ENCODE measurements around the gene IAH1. TPM values are rescaled to one million over a fixed set of nuclear protein-coding genes. Genes with fewer than 3 reads are reported as not detected.

Gene IAH1
- total and polyA plus RNA-seq, 2 donors (not counting 3 experiments of a cell fraction or from before 2014, with no cell fraction given) = 43.4 to 44.0 TPM

GRCh38 chr2:9493478-9493877 lies 19.1 kb downstream of the IAH1 start:
- DNase-seq (ENCODE audit: low read depth, low spot score) (no peak), FAIRE-seq (no peak)
- Histone ChIP-seq H3K9ac (replicated peaks; ENCODE audit: extremely low read depth, insufficient read depth, low read length) (no peak overlapping the region), H2AFZ (ENCODE audit: low read depth, low read length) (no peak overlapping the region), H3K4me3 (replicated peaks in 1 of 3; ENCODE audit: insufficient read depth in 1 of 3, low read depth in 1 of 3, low read length in 3 of 3) (no peak overlapping the region), H3K4me2 (ENCODE audit: insufficient read depth, low read length) (no peak overlapping the region), H4K20me1 (replicated peaks; ENCODE audit: control insufficient read depth, extremely low read depth, insufficient read depth, low read length) (no peaks in the 10 kb centered on the region), H3K36me3 (ENCODE audit: control insufficient read depth in 2 of 2, extremely low read depth in 1 of 2, insufficient read depth in 2 of 2, low read length in 2 of 2) (peaks cover 36 to 40% of the 10 kb centered on the region in 2 experiments), H3K9me1 (replicated peaks; ENCODE audit: control insufficient read depth, extremely low read depth, insufficient read depth, low read length) (no peaks in the 10 kb centered on the region), H3K9me3 (replicated peaks; ENCODE audit: control insufficient read depth, insufficient read depth, low read length) (no peaks in the 10 kb centered on the region), H3K4me1 (ENCODE audit: control insufficient read depth, extremely low read depth, insufficient read depth, low read length) (peaks cover 3% of the 10 kb centered on the region), H3K79me2 (ENCODE audit: control insufficient read depth, insufficient read depth, low read length) (no peaks in the 10 kb centered on the region), H3K27ac (ENCODE audit: insufficient read depth, low read depth, low read length) (no peak overlapping the region), H3K27me3 (ENCODE audit: control insufficient read depth in 2 of 2, insufficient read depth in 2 of 2, low read length in 2 of 2) (no peaks in the 10 kb centered on the region)
- no TSS peak for BruUV-seq (replicated peaks)
- dilution Hi-C loops (cut with MboI; ENCODE audit: extremely low pct_ligation_motif_present, low sequenced_read_pairs) (no loop called here), intact Hi-C loops (cut with micrococcal nuclease) (no loop called here)
- ChIA-PET CTCF (interaction anchor here (1.0 to 1.1 kb wide), 2 partner anchors 12 to 46 kb away, joined by 3 to 4 read pairs; no protein-coding TSS in a partner anchor), POLR2A (interaction anchor here (0.6 kb wide), 1 partner anchor 235 kb away, joined by 7 read pairs; no protein-coding TSS in a partner anchor)
- TF ChIP-seq MYC (IDR thresholded peaks at IDR 0.05; ENCODE audit: low read depth, low read length) (no peak), FOS (IDR thresholded peaks at IDR 0.05; ENCODE audit: borderline replicate concordance, insufficient read depth, low read length) (no peak), EZH2 (IDR thresholded peaks at IDR 0.05; ENCODE audit: borderline replicate concordance, low read depth, low read length, severe bottlenecking) (no peak), MAX (IDR thresholded peaks at IDR 0.05; ENCODE audit: insufficient read depth, insufficient read length) (no peak), JUN (IDR thresholded peaks at IDR 0.05; ENCODE audit: borderline replicate concordance, insufficient read depth, insufficient read length, low read depth) (no peak), POLR2AphosphoS5 (IDR thresholded peaks at IDR 0.05; ENCODE audit: insufficient read depth, low read depth, low read length) (no peak), POLR2A (IDR thresholded peaks at IDR 0.05; ENCODE audit: low read depth, low read length) (no peak), GATA2 (IDR thresholded peaks at IDR 0.05; ENCODE audit: insufficient read depth, insufficient read length, low read depth, low read length) (no peak)
- TF ChIP-seq, protein P1, sequence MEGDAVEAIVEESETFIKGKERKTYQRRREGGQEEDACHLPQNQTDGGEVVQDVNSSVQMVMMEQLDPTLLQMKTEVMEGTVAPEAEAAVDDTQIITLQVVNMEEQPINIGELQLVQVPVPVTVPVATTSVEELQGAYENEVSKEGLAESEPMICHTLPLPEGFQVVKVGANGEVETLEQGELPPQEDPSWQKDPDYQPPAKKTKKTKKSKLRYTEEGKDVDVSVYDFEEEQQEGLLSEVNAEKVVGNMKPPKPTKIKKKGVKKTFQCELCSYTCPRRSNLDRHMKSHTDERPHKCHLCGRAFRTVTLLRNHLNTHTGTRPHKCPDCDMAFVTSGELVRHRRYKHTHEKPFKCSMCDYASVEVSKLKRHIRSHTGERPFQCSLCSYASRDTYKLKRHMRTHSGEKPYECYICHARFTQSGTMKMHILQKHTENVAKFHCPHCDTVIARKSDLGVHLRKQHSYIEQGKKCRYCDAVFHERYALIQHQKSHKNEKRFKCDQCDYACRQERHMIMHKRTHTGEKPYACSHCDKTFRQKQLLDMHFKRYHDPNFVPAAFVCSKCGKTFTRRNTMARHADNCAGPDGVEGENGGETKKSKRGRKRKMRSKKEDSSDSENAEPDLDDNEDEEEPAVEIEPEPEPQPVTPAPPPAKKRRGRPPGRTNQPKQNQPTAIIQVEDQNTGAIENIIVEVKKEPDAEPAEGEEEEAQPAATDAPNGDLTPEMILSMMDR (IDR thresholded peaks at IDR 0.05; ENCODE audit: extremely low read depth in 1 of 2, insufficient read depth in 1 of 2, low read depth in 1 of 2, low read length in 2 of 2) = no peak

Measured in endothelial cell of umbilical vein (primary cell).